HG03097 (cell line): ENCODE measurements around the gene SOX6.
"Not testable (repeated sequence)": the region's sequence is repeated elsewhere in the genome, so short reads cannot be mapped to it uniquely, and the experiment has no call there.

Experiments
- ATAC-seq: cut with Tn5 transposase; IDR thresholded peaks from one replicate; pipeline ENCODE4 v1.9.1; 2021; ENCODE audit not compliant: unreplicated experiment, low FRiP score

SOX6 gene

DNA sequence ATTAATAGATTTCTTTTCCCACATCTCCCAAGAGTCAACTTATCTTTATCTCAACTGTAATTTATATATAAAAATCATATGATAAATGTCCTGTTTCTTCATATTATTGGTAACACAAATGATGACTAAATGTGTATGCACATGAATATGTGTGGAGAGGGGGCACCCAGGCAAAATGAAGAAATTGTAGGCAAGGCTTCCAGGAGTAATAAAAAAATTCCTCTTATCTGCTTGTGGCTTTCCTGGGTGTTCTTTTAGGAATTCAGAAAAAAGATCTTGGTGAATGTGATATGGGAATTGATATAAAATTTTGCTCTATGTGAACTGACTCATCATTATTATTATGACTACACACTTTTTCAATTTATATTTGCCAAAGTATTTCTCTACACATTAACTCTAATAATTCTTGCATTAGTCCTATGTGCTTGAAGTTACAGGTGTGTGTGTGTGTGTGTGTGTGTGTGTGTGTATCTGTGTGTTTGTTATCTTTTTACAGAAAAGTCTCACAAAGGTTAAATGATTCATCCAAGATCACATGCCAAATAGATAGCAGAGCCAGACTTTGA, 197.8 kb downstream of the SOX6 start:
- no peak for ATAC-seq

DNA sequence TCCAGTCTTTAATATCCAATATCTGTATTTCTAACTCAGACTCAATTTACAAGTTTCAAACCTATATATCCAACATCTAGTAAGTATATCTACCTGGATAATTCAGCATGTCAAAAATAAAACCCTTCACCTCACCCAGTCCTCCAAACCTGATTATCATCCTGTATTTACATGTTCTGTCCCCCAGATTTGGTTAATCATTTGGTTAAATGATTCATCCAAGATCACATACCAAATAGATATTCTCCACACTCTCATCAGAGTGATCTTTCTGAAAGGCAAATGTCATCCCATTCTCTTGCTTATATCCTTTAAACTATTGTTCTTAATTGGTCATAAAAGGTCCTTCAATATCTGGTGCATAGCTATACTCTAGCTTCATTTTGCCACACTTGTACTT, 199.0 kb downstream of the SOX6 start:
- ATAC-seq = no peak

DNA sequence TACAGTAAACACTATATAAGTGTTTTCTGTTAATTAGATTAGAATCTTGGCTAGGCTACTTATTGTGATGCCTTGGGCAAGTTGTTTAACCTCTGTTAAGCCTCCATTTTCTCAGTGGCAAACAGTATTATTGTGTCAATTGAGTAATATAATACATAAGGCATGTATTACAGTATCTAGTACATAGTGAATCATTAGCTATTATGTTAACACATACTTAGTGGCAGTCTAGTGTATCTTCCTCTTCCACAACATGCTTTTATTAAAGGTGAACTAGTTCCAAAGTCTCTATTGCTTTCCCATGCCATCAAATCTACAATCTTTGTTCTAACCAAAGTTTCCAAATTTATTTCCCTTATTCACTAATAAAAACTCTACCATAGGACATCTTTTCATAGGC, 200.9 kb downstream of the SOX6 start:
- no peak for ATAC-seq

- no peak for ATAC-seq
Measured at GRCh38 chr11:16154715-16155396, 201.5 kb downstream of the SOX6 start.

GRCh38 chr11:16153951-16154350, 202.4 kb downstream of the SOX6 start:
- no peak for ATAC-seq

DNA sequence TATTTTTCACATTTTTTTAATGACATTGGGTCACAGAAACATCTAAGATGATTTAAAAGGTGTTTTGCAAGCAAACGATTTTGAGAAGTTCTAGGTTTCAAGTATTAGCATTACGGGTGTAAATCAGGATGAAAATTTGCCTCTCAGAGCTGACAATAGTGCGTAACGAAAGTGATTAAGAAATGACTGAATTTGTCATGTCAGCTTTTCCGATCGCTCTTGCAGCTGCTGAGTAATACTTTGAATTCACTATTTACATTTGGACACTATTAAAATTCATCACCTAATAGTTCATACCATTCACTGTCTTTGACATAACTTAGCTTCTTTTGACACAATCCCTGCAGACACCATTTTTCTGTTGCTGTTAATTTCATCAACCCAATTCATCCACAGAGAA, 205.2 kb downstream of the SOX6 start:
- no peak for ATAC-seq

DNA sequence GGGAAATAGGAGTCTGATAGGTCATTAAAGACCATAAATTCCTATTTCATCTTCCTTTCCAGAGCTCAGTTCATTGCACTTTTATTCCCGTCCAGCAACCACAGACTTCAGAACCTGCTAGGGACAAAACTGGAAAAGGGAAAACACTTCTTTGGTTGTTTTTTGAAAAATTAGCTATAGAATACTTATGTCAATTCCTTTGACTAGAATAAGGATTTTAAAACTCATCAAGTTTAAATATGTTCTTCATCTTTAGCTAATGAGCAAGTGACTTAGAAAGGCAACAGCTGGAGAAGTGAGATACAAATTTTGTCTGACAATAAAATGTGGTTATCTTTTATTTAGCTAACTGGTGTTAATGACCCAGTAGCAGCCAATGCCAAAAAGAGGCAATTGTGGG, 206.9 kb downstream of the SOX6 start:
- no peak for ATAC-seq

GRCh38 chr11:16148301-16148931, 207.9 kb downstream of the SOX6 start:
- no peak for ATAC-seq

- not testable (repeated sequence) for ATAC-seq
Measured at GRCh38 chr11:16146980-16147379, 209.4 kb downstream of the SOX6 start.

- ATAC-seq = not testable (repeated sequence)
Measured at GRCh38 chr11:16141614-16142013, 214.7 kb downstream of the SOX6 start.

DNA sequence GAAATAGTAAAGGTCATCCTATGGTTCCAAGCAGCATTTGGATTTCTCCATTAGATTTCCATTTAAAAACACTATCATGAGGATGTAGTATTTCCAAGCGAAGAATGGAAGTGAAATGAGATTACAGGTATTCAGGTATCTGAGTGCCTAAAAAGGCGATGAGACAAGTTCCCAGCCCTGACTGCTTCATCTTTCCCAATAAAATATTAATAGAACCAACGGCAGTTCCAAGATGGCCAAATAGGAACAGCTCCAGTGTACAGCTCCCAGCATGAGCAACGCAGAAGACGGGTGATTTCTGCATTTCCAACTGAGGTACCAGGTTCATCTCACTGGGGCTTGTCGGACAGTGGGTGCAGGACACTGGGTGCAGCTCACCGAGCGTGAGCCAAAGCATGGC, 215.2 kb downstream of the SOX6 start:
- ATAC-seq = not testable (repeated sequence)

GRCh38 chr11:16136792-16137390, 219.5 kb downstream of the SOX6 start:
- no peak for ATAC-seq

GRCh38 chr11:16133867-16134266, 222.5 kb downstream of the SOX6 start:
- ATAC-seq = no peak

GRCh38 chr11:16127732-16128131, 228.6 kb downstream of the SOX6 start:
- no peak for ATAC-seq

- no peak for ATAC-seq
Measured at GRCh38 chr11:16126362-16126761, 230.0 kb downstream of the SOX6 start.

- no peak for ATAC-seq
Measured at GRCh38 chr11:16125796-16126195, 230.6 kb downstream of the SOX6 start.

- ATAC-seq = no peak
Measured at GRCh38 chr11:16124390-16124789, 232.0 kb downstream of the SOX6 start.

- no peak for ATAC-seq
Measured at GRCh38 chr11:16121853-16122252, 234.5 kb downstream of the SOX6 start.

DNA sequence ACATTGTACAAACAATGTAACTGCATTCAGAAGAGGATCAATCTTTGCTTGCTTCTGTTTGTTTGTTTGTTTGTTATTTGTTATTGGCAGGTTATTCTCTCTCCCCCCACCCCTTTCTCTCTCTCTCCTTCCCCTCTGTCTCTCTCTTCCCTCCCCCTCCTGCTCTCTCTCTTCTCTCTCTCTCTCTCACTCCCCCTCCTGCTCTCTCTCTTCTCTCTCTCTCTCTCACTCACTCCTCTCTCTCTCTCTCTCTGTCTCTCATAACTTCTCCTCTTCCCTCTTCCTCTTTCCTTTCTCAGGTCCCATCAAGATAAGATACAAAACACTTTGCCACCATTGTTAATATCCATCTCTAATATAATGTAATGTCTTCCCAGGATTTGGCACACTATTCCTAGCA, 236.3 kb downstream of the SOX6 start:
- ATAC-seq = no peak

GRCh38 chr11:16117989-16118756, 238.2 kb downstream of the SOX6 start:
- no peak for ATAC-seq
